ENCODE measurements around the gene PARP12. TPM values are rescaled to one million over a fixed set of nuclear protein-coding genes. Genes with fewer than 3 reads are reported as not detected.
A peak's percentile ranks its signal among the peaks of the same experiment; 100 is the strongest.

Gene PARP12
- total RNA-seq, 3 donors from 2014 or later (not counting 1 experiment from before 2014, with no cell fraction given) = 116 to 151 (median 130) TPM

- intact Hi-C loops (cut with micrococcal nuclease) = no loop called here
- DNase-seq (no peak), ATAC-seq (no peak)
- Mint-ChIP-seq H3K27ac (peak overlapping the region; percentile 79 to 86), H3K4me1 (peaks cover 44 to 49% of the 10 kb centered on the region in 2 donors), H3K4me3 (no peak overlapping the region), H3K27me3 (ENCODE audit: low read depth in 2 of 2) (no peaks in the 10 kb centered on the region), H3K9me3 (no peaks in the 10 kb centered on the region), H3K36me3 (peaks cover 16% of the 10 kb centered on the region)
- Histone ChIP-seq H3K4me1 (ENCODE audit: control insufficient read depth, insufficient read depth, low read length) (peaks cover 16% of the 10 kb centered on the region), H3K9me3 (ENCODE audit: control insufficient read depth, insufficient read depth, low read length) (no peaks in the 10 kb centered on the region), H3K4me3 (ENCODE audit: low read length) (no peak overlapping the region), H3K27ac (ENCODE audit: low read length) (peak overlapping the region; percentile 50), H3K36me3 (ENCODE audit: control insufficient read depth, insufficient read depth, low read length) (peaks cover 34% of the 10 kb centered on the region), H3K27me3 (ENCODE audit: control insufficient read depth, insufficient read depth, low read length) (no peaks in the 10 kb centered on the region)
- no peak for TF ChIP-seq CTCF (IDR thresholded peaks at IDR 0.05)
- 98% methylated on average over 4 of the region's 4 CpGs for WGBS (ENCODE audit: insufficient coverage)
Observed at GRCh38 chr7:140054751-140055150, 8.0 kb downstream of the PARP12 start.

- H3K27ac Mint-ChIP-seq = peak overlapping the region; percentile 79 to 86
- intact Hi-C loops (cut with micrococcal nuclease) = no loop called here
- peaks cover 37 to 42% of the 10 kb centered on the region in 2 donors for H3K4me1 Mint-ChIP-seq
- peak; percentile 50 to 61 (median 57) for ATAC-seq
- peaks cover 41% of the 10 kb centered on the region for H3K36me3 ChIP-seq (ENCODE audit: control insufficient read depth, insufficient read depth, low read length)
- peak overlapping the region; percentile 56 for H3K4me3 Mint-ChIP-seq
- no peak for DNase-seq
- peak overlapping the region; percentile 50 for H3K27ac ChIP-seq (ENCODE audit: low read length)
- WGBS (ENCODE audit: insufficient coverage) = 66% methylated on average over 3 of the region's 3 CpGs
- H3K4me3 ChIP-seq (ENCODE audit: low read length) = no peak overlapping the region
- peaks cover 13% of the 10 kb centered on the region for H3K4me1 ChIP-seq (ENCODE audit: control insufficient read depth, insufficient read depth, low read length)
- H3K9me3 Mint-ChIP-seq = no peaks in the 10 kb centered on the region
- H3K27me3 ChIP-seq (ENCODE audit: control insufficient read depth, insufficient read depth, low read length) = no peaks in the 10 kb centered on the region
- H3K27me3 Mint-ChIP-seq (ENCODE audit: low read depth in 2 of 2) = no peaks in the 10 kb centered on the region
- H3K9me3 ChIP-seq (ENCODE audit: control insufficient read depth, insufficient read depth, low read length) = no peaks in the 10 kb centered on the region
- H3K36me3 Mint-ChIP-seq = peaks cover 16% of the 10 kb centered on the region
- no peak for TF ChIP-seq CTCF (IDR thresholded peaks at IDR 0.05)
Observed at GRCh38 chr7:140053812-140054539, 8.8 kb downstream of the PARP12 start.

- Mint-ChIP-seq H3K4me1 (peaks cover 29 to 38% of the 10 kb centered on the region in 2 donors), H3K27ac (peak overlapping the region in 1 of 2 donors; percentile 11), H3K4me3 (no peak overlapping the region), H3K36me3 (peaks cover 16% of the 10 kb centered on the region), H3K9me3 (no peaks in the 10 kb centered on the region), H3K27me3 (ENCODE audit: low read depth in 2 of 2) (no peaks in the 10 kb centered on the region)
- TF ChIP-seq CTCF (IDR thresholded peaks at IDR 0.05) = no peak
- intact Hi-C loops (cut with micrococcal nuclease) = no loop called here
- no peaks in the 10 kb centered on the region for H3K27me3 ChIP-seq (ENCODE audit: control insufficient read depth, insufficient read depth, low read length)
- H3K36me3 ChIP-seq (ENCODE audit: control insufficient read depth, insufficient read depth, low read length) = peaks cover 49% of the 10 kb centered on the region
- DNase-seq = no peak
- H3K27ac ChIP-seq (ENCODE audit: low read length) = no peak overlapping the region
- H3K4me1 ChIP-seq (ENCODE audit: control insufficient read depth, insufficient read depth, low read length) = peaks cover 13% of the 10 kb centered on the region
- no peaks in the 10 kb centered on the region for H3K9me3 ChIP-seq (ENCODE audit: control insufficient read depth, insufficient read depth, low read length)
- H3K4me3 ChIP-seq (ENCODE audit: low read length) = no peak overlapping the region
- ATAC-seq = no peak
Observed at GRCh38 chr7:140051820-140052219, 10.9 kb downstream of the PARP12 start.

- Histone ChIP-seq H3K4me1 (ENCODE audit: control insufficient read depth, insufficient read depth, low read length) (peaks cover 13% of the 10 kb centered on the region), H3K36me3 (ENCODE audit: control insufficient read depth, insufficient read depth, low read length) (peaks cover 62% of the 10 kb centered on the region), H3K4me3 (ENCODE audit: low read length) (no peak overlapping the region), H3K27ac (ENCODE audit: low read length) (no peak overlapping the region), H3K9me3 (ENCODE audit: control insufficient read depth, insufficient read depth, low read length) (no peaks in the 10 kb centered on the region), H3K27me3 (ENCODE audit: control insufficient read depth, insufficient read depth, low read length) (no peaks in the 10 kb centered on the region)
- Mint-ChIP-seq H3K4me1 (peaks cover 25 to 32% of the 10 kb centered on the region in 2 donors), H3K4me3 (no peak overlapping the region), H3K27me3 (ENCODE audit: low read depth in 2 of 2) (no peaks in the 10 kb centered on the region), H3K36me3 (peaks cover 25% of the 10 kb centered on the region), H3K9me3 (no peaks in the 10 kb centered on the region), H3K27ac (peak overlapping the region in 1 of 2 donors; percentile 4)
- intact Hi-C loops (cut with micrococcal nuclease) = no loop called here
- DNase-seq (no peak), ATAC-seq (no peak)
- no peak for TF ChIP-seq CTCF (IDR thresholded peaks at IDR 0.05)
- 100% methylated on average over 3 of the region's 3 CpGs for WGBS (ENCODE audit: insufficient coverage)
Observed at GRCh38 chr7:140050100-140050499, 12.7 kb downstream of the PARP12 start.

Measured in natural killer cell (primary cell).